GM21515 (cell line): ENCODE measurements around the gene SEMA6D.

Source experiments
- ATAC-seq: cut with Tn5 transposase; IDR thresholded peaks from one replicate; pipeline ENCODE4 v1.9.1; 2021; ENCODE audit not compliant: unreplicated experiment

The SEMA6D gene

GRCh38 chr15:47819158-47819557 lies 101.9 kb downstream of the SEMA6D start:
- ATAC-seq = no peak

GRCh38 chr15:47820057-47820746 lies 102.9 kb downstream of the SEMA6D start:
- ATAC-seq = no peak

- ATAC-seq = no peak
Observed at GRCh38 chr15:47820747-47821319, 103.5 kb downstream of the SEMA6D start.

- ATAC-seq = no peak
Observed at GRCh38 chr15:47822048-47822447, 104.7 kb downstream of the SEMA6D start.
